ENCODE results near the gene SLF2.

The SLF2 gene

DNA sequence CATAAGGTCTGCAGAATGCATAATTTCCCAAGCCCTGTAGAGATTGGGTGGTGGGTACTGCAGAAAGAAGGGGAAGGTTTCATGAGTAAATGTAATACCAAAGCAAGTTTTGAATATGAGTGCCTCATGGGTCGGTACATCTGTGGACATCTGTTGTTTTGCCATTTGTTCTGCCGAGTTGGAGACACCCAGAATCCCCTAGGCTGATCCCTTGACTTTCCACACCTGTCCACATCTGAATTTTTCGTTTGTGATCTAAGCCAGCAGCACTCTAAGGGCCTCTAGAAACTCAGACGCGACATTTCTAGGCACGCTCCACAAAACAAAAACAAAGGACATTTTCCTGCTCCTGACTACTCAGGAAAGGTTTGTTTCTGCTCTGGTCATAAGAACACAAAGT lies 11.7 kb upstream of the SLF2 start:
- no peak for DNase-seq (ENCODE audit: low read depth in 3 of 3)

DNA sequence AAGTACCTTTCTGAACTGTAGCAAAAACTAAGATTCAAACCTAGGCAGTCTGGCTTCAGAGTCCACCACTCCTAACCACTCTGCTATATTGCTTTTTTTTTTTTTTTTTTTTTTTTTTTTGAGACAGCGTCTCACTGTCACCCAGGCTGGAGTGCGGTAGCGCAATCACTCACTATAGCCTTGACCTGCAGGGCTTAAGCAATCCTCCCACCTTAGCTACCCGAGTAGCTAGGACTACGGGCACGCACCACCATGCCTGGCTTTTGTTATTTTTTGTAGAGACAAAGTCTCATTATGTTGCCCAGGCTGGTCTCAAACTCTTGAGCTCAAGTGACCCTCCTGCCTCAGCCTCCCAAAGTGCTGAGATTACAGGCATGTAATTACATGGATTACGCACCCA lies 10.1 kb upstream of the SLF2 start:
- DNase-seq (ENCODE audit: low read depth in 3 of 3): no peak

- no peak for DNase-seq (ENCODE audit: low read depth in 3 of 3)
Measured at GRCh38 chr10:100904917-100905316, 7.8 kb upstream of the SLF2 start.

DNA sequence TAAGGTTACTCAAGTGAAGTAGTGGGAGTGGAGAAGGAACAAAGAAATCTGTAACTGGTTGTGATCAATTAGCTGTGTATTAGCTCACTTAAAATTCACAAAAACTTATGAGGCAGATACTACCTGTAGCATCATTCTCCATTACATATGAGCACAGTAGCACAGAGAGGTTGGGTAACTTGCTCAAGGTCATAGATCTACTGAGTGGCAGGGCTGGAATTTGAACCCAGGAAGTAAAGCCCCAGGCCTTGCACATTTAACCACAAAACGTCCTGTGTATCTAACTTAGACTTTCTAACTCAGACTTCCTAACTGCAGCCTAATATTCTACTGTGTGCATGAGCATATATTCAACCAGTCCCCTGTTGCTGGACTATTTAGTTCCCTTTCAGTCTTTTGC lies 5.6 kb upstream of the SLF2 start:
- DNase-seq (ENCODE audit: low read depth in 3 of 3): no peak

DNA sequence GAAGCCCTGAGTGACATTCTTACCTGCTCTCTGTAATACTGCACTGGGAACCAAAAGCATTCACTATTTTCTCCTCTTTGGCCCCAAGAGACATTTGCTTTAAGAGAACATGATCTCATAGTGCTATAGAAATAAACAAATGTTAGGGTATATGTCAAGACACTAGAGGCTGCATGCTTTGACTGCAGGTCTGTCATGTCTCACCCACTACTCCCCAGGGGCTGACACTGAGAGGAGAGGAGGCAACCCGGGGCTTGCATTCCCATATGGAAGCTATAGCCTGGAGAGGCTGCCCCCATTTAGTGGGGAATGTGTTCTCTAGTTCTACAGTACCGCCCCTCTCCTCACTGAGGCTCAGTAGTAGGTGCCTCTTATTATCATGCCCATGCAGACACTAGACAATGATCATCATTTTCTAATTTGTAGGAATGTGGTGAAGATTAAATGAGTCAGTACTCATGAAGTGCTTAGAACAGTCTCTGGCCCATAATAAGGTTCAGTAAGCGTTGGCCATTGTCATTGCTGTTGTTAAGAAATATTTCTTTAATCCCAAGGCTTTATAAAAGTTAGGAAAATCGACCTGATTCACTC lies 4.9 kb upstream of the SLF2 start:
- DNase-seq (ENCODE audit: low read depth in 3 of 3): no peak

DNA sequence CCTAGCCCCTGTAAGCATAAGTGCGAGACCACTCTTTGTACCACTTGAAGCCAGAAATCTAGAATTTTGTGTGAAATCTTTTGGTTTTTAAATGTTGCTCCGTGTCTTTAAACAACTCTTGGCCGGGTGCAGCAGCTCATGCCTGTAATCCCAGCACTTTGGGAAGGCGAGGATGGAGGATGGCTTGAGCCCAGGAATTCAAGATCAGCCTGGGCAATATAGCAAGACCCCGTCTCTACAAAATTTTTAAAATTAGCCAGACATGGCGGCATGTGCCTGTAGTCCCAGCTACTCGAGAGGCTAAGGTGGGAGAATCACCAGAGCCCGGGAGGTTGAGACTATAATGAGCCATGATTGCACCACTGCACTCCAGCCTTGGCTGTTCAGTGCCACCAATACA lies 4.4 kb upstream of the SLF2 start:
- no peak for DNase-seq (ENCODE audit: low read depth in 3 of 3)

DNA sequence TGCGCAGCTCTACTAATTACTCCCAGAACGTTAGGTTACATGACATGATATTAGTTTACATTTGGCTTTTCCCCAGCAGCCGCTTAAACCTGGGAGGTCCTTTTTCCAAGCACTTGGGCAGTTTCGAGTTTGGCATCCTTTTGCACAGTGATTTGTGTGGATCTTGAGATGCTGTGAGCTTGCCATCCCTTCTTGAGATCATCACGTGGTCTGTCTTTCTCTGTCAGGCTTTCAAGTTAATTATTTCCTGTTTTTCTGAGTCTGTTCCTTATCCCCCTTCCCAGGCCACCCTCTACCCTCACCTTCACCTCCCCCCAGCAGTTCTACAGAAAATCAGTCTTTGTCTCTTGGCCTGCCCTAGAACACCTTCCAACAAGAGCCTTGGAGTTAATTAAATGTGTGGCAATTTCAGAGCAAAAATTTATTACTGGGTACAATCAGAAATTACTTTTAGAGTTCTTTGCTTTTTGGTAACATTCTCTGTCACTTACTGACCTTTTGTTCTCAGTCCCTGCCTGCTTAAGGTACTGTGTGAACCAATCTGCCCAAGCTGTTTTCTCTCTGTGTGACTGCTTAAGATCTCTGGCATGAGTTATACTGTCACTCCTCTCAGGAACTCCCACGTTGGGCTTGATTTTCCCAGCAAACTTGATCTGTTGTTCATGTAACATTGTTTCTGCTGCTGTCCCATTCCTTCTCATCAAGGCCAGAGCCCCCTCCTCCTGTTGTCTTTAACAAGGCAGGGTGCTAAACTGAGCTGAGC lies 3.1 kb upstream of the SLF2 start:
- DNase-seq (ENCODE audit: low read depth in 3 of 3): no peak

- DNase-seq (ENCODE audit: low read depth in 3 of 3): no peak
Measured at GRCh38 chr10:100911472-100911871, 1.3 kb upstream of the SLF2 start.

DNA sequence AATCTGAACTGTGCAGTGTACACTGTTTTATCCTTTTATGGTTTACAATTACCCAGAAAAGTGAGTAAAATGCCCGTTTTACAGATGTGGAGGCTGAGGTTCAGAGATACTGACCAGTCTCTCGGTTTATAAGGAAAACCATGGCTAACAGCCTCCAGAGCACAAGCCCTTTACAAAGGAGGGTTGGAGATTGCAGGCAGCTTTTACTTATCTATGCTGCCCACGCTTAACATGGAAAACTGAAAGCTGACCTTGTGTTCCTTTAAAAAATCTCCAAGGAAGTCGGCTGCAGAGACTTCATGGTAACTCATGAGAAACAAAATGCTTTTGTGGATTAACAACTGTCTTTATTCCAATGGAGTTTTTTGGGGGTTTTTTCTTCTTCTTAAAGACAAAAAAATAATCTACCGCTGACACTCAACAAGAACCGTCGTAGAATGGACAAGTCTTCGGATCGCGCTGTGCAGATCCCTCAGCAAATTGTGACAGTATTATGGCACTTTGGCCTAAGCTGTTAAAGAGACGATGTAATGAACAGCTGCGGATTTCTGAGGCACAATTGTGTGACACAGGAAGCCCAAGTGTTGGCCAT lies 654 bp upstream of the SLF2 start:
- no peak for DNase-seq (ENCODE audit: low read depth in 3 of 3)

DNA sequence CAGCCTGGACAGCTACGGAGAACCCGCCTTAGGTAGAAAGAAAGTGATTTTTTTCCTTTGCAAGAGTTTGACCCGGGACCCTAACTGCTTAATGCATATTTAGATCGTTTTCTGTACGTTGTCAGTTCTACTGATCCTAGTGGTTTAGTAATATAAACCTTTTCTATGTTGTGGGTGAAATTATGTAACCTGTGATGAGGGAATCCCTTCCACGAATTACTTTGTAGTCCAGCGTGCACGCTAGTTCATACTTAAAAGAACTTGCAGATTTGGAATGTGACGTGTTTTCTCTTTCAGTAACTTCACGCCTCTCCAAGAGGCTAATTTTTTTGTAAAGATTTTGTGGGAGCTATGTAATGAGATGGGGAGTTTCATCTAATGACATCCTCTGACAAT lies 705 bp downstream of the SLF2 start:
- no peak for DNase-seq (ENCODE audit: low read depth in 3 of 3)

GRCh38 chr10:100917071-100917470 lies 4.3 kb downstream of the SLF2 start:
- DNase-seq (ENCODE audit: low read depth in 3 of 3): no peak

DNA sequence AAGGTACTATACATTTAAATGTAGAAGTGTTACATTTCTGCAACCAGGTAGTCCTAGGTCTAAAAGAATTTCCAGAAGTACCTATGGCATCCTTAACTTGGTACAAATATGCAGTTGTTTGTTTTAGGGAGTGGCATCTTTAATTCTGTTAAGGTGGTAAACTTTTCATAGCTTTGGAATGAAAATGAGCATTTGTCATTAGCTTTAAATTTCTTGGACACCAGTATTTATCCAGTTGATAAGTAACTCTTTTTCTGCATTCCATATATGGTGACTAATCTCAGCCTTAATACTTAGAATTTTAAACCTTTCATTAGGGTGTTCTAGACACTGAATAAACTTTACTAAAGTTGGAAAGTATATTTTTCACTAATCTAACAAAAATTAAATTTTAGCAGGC lies 10.8 kb downstream of the SLF2 start:
- DNase-seq (ENCODE audit: low read depth in 3 of 3): no peak

DNA sequence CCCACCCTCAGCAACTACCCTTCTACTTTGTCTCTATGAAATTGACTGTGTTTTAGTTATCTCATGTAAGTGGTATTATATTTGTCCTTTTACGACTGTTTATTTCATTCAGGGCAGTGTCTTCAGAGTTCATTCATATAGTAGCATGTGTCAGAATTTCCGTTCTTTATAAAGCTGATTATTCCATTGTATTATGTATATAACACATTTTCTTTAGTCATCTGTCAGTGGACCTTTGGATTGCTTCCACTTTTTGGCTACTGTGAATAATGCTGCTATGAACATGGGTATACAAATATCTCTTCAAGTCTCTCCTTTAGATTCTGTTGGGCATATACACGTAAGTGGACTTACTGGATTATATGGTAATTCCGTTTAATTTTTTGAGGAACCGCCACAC lies 14.5 kb downstream of the SLF2 start:
- no peak for DNase-seq (ENCODE audit: low read depth in 3 of 3)

GRCh38 chr10:100928039-100928438 lies 15.3 kb downstream of the SLF2 start:
- DNase-seq (ENCODE audit: low read depth in 3 of 3): no peak

DNA sequence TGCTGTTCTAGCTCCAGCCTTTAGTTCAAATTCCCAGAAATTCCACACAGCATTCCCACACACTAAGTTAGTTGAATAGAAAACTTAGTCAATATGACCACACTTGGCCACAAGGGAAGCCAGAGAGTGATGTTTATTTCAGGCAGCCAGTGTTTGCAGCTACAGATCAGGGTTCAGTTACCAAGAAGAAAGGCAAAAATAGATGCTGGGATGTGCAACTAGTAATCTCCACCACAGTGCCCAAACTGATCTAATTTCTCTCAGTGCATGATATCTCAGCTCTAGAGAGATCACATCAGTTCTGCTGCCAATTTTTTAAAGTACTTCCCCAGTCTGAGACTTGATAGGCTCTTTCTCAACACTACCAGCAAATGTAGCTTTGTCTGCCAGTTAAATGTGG lies 17.6 kb downstream of the SLF2 start:
- no peak for DNase-seq (ENCODE audit: low read depth in 3 of 3)

DNA sequence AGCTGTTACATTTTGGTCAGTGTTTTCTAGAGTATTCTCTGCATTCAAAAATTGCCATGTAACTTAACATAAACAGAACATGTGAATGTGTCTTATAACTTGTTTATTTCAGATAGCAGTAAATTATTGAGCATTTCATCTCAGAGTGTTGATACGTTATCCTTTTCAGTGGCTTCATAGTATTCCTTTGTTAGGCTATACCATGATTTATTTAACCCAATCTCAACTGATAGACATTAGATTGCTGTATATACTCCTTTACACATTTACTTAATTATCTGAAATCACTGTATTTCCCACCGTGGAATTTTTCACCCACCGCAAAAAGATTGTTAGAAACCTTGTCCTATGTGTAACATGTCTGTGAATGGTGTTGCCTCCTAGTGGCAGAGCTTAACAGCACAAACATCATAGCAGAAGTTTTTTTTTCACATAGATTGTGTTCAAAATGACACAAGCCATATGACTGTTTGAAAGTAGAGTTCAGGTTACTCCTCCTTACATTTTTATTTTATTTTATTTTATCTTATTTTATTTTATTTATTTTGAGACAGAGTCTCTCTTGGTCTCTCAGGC lies 21.4 kb downstream of the SLF2 start:
- no peak for DNase-seq (ENCODE audit: low read depth in 3 of 3)

- DNase-seq (ENCODE audit: low read depth in 3 of 3): no peak
Measured at GRCh38 chr10:100939763-100940344, 27.1 kb downstream of the SLF2 start.

DNA sequence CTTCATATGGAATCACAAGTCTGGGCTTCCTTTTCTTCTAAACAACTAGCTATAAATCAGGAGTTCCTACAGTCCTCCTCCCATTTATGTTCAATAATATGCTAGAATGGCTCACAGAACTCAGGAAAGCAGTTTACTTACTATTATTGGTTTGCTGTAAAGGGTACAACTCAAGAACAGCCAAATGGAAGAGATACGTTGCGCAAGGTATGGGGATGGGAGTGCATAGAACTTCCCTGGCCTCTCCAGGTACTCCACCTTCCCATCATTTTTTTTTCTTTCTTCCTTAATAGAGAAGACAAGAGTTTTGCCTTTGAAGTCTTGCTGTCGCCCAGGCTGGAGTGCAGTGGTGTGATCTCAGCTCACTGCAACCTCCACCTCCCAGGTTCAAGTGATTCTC lies 29.5 kb downstream of the SLF2 start:
- no peak for DNase-seq (ENCODE audit: low read depth in 3 of 3)

GRCh38 chr10:100943508-100943907 lies 30.7 kb downstream of the SLF2 start:
- no peak for DNase-seq (ENCODE audit: low read depth in 3 of 3)

DNA sequence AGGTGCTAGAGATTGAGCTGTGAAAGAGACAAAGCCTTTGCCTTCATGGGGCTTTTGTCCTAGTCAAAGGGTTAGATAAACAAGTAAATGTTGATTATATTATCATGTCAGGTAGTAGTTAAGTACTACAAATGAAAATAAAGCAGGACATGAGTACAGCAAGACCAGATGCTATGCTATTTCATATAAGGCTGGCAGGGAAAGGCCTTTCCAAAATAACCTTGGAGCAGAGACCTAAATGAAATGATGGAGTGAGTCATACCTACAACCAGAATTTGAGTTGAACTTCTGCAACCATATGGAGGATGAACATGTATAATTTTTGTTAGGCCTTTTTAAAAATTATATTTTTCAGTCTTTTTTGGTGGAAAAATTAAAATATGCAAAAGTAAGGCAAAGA lies 33.0 kb downstream of the SLF2 start:
- no peak for DNase-seq (ENCODE audit: low read depth in 3 of 3)

GRCh38 chr10:100948916-100949315 lies 36.2 kb downstream of the SLF2 start:
- DNase-seq (ENCODE audit: low read depth in 3 of 3): no peak

DNA sequence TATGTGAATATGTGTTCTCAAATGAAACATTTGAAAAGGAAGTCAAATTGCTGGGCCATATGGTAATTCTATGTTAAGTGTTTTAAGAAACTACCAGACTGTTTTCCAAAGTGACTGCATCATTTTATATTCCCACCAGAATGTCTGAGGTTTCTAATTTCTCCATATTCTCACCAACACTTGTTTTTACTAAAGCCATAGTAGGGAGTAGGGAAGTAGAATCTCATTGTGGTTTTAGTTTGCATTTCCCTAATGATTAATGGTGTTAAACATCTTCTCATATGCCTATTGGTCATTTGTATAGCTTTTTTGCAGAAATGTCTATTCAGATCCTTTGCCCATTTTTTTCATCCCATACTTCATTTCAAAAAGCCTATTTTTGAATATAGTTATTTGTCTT lies 47.5 kb downstream of the SLF2 start:
- no peak for DNase-seq (ENCODE audit: low read depth in 3 of 3)

Data from stimulated activated CD4-positive, alpha-beta T cell treated with anti-CD3 and anti-CD28 coated beads, TNF-alpha, amount 100 ng/mL, for 24 hours (primary cell).